BE2C (cell line): ENCODE measurements around the gene VSIG2.

Experiments
- DNase-seq: peaks from one replicate; pipeline ENCODE4 v3.0.0-alpha.2; 2020
- H3K27me3 ChIP-seq: fragments of 250-450 bp; sonication (Bioruptor Pico); 2 replicates; pipeline ENCODE4 v1.5.1; 2020; ENCODE audit warnings: mild to moderate bottlenecking
- H3K36me3 ChIP-seq: fragments of 250-450 bp; sonication (Bioruptor Pico); 2 replicates; pipeline ENCODE4 v1.5.1; 2020; ENCODE audit warnings: mild to moderate bottlenecking
- H3K4me1 ChIP-seq: fragments of 250-450 bp; sonication (Bioruptor Pico); 2 replicates; pipeline ENCODE4 v1.5.1; 2020
- H3K4me3 ChIP-seq: 2 replicates; pipeline ENCODE4 v1.5.1; 2011; ENCODE audit warnings: low read depth, low read length
- H3K9me3 ChIP-seq: fragments of 250-450 bp; sonication (Bioruptor Pico); 2 replicates; pipeline ENCODE4 v1.5.1; 2020
- CTCF ChIP-seq: IDR thresholded peaks from 2 replicates; pipeline ENCODE4 v1.5.1; 2012; ENCODE audit warnings: mild to moderate bottlenecking, low read depth, low read length

Gene VSIG2

GRCh38 chr11:124753205-124753604 lies 1.1 kb upstream of the VSIG2 start:
- Histone ChIP-seq H3K9me3 (no peaks in the 10 kb centered on the region), H3K36me3 (no peaks in the 10 kb centered on the region), H3K27me3 (peaks cover 67% of the 10 kb centered on the region), H3K4me1 (no peaks in the 10 kb centered on the region), H3K4me3 (no peak overlapping the region)
- TF ChIP-seq CTCF = no peak
- no peak for DNase-seq

- Histone ChIP-seq H3K4me3 (no peak overlapping the region), H3K9me3 (no peaks in the 10 kb centered on the region), H3K27me3 (peaks cover 67% of the 10 kb centered on the region), H3K36me3 (no peaks in the 10 kb centered on the region), H3K4me1 (no peaks in the 10 kb centered on the region)
- no peak for TF ChIP-seq CTCF
- DNase-seq = no peak
These were observed 532 bp upstream of the VSIG2 start for GRCh38 chr11:124752471-124753102.

- DNase-seq = no peak
- Histone ChIP-seq H3K36me3 (no peaks in the 10 kb centered on the region), H3K9me3 (no peaks in the 10 kb centered on the region), H3K4me1 (no peaks in the 10 kb centered on the region), H3K27me3 (peaks cover 58% of the 10 kb centered on the region), H3K4me3 (no peak overlapping the region)
- no peak for TF ChIP-seq CTCF
These were observed 689 bp downstream of the VSIG2 start for GRCh38 chr11:124751391-124751740.

- no peak for DNase-seq
- H3K4me3 ChIP-seq = no peak overlapping the region
- no peaks in the 10 kb centered on the region for H3K9me3 ChIP-seq
- peaks cover 64% of the 10 kb centered on the region for H3K27me3 ChIP-seq
- no peaks in the 10 kb centered on the region for H3K36me3 ChIP-seq
- TF ChIP-seq CTCF = no peak
- H3K4me1 ChIP-seq = no peaks in the 10 kb centered on the region
These were observed 2.1 kb downstream of the VSIG2 start for GRCh38 chr11:124749912-124750311.

- no peaks in the 10 kb centered on the region for H3K9me3 ChIP-seq
- no peak overlapping the region for H3K4me3 ChIP-seq
- no peaks in the 10 kb centered on the region for H3K36me3 ChIP-seq
- no peak for TF ChIP-seq CTCF
- peaks cover 64% of the 10 kb centered on the region for H3K27me3 ChIP-seq
- H3K4me1 ChIP-seq = no peaks in the 10 kb centered on the region
- DNase-seq = no peak
These were observed 3.3 kb downstream of the VSIG2 start for GRCh38 chr11:124748481-124749343.

GRCh38 chr11:124748100-124748418 lies 4.0 kb downstream of the VSIG2 start:
- no peak for DNase-seq
- Histone ChIP-seq H3K27me3 (peaks cover 64% of the 10 kb centered on the region), H3K4me3 (no peak overlapping the region), H3K9me3 (no peaks in the 10 kb centered on the region), H3K4me1 (no peaks in the 10 kb centered on the region), H3K36me3 (no peaks in the 10 kb centered on the region)
- TF ChIP-seq CTCF = no peak
